A549 (cell line): ENCODE data around the gene SMARCD3.

Experiments
- POLR2A ChIP-seq: IDR thresholded peaks from 2 replicates; pipeline ENCODE4 v1.6.1; 2012; ENCODE audit warnings: mild to moderate bottlenecking, low read length
- TF ChIP-seq, protein P1 (sequence below): fragments of >200 bp; sonication (Bioruptor Twin); formaldehyde crosslinking; IDR thresholded peaks from 3 replicates; pipeline ENCODE4 v1.5.1; 2016

DNA sequence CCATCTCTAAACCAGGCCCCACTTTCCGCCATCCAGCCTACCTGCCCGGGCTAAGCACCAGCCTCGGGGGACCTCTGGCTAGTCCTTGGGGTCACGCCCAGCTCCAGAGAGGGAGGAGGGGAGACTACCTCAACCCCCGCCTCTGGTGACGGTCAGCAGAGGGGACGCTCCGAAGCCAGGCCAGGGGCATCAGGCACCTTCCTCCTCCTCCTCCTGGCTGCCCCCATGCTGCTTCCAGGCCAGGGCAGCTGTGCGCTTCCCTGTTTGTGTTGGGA lies 4.0 kb upstream of the SMARCD3 start:
- no peak for TF ChIP-seq POLR2A
- TF ChIP-seq, protein P1, sequence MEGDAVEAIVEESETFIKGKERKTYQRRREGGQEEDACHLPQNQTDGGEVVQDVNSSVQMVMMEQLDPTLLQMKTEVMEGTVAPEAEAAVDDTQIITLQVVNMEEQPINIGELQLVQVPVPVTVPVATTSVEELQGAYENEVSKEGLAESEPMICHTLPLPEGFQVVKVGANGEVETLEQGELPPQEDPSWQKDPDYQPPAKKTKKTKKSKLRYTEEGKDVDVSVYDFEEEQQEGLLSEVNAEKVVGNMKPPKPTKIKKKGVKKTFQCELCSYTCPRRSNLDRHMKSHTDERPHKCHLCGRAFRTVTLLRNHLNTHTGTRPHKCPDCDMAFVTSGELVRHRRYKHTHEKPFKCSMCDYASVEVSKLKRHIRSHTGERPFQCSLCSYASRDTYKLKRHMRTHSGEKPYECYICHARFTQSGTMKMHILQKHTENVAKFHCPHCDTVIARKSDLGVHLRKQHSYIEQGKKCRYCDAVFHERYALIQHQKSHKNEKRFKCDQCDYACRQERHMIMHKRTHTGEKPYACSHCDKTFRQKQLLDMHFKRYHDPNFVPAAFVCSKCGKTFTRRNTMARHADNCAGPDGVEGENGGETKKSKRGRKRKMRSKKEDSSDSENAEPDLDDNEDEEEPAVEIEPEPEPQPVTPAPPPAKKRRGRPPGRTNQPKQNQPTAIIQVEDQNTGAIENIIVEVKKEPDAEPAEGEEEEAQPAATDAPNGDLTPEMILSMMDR = no peak
